Type B pancreatic cell (in vitro differentiated cells): Measurements from ENCODE around the gene ZNF821. TPM values are rescaled to one million over a fixed set of nuclear protein-coding genes. Genes with fewer than 3 reads are reported as not detected.

Experiments used
- DNase-seq: peaks from one replicate; pipeline ENCODE4 v3.0.0; 2021; ENCODE audit warnings: mixed read lengths; ENCODE audit not compliant: unreplicated experiment; ENCODE audit errors: extremely low spot score
- H3K27ac Mint-ChIP-seq: 2 replicates; pipeline ENCODE4 v1.8.0; 2021; ENCODE audit warnings: mild to moderate bottlenecking, mixed read lengths
- H3K27me3 Mint-ChIP-seq: 2 replicates; pipeline ENCODE4 v1.8.0; 2021; ENCODE audit warnings: mixed read lengths
- H3K36me3 Mint-ChIP-seq: 2 replicates; pipeline ENCODE4 v1.8.0; 2021; ENCODE audit warnings: mixed read lengths
- H3K4me1 Mint-ChIP-seq: one replicate; pipeline ENCODE4 v1.8.0; 2021; ENCODE audit warnings: mixed read lengths; ENCODE audit not compliant: unreplicated experiment
- H3K4me3 Mint-ChIP-seq: 2 replicates; pipeline ENCODE4 v1.8.0; 2021; ENCODE audit warnings: mild to moderate bottlenecking, mixed read lengths
- H3K9me3 Mint-ChIP-seq: 2 replicates; pipeline ENCODE4 v1.8.0; 2021; ENCODE audit warnings: mixed read lengths
- CTCF ChIP-seq: fragments of 200-600 bp; sonication (generic); conservative IDR thresholded peaks from 2 replicates; pipeline ENCODE4 v1.5.0; 2021; ENCODE audit warnings: antibody characterized with exemption, mild to moderate bottlenecking
- total RNA-seq: library from RNA; stranded (reverse); gene quantifications from 2 replicates; pipeline ENCODE4 v1.2.1, GENCODE V29; 2021; ENCODE audit warnings: low replicate concordance

The ZNF821 gene
- total RNA-seq, 1 donor from 2014 or later, result 18.5 TPM

GRCh38 chr16:71846431-71846830 is 37.6 kb downstream of the ZNF821 start:
- no peak for TF ChIP-seq CTCF
- Mint-ChIP-seq H3K4me1 (peaks cover 9% of the 10 kb centered on the region), H3K27ac (peak overlapping the region; percentile 92), H3K27me3 (no peaks in the 10 kb centered on the region), H3K4me3 (peak overlapping the region; percentile 93), H3K36me3 (peaks cover 17% of the 10 kb centered on the region), H3K9me3 (no peaks in the 10 kb centered on the region)
- DNase-seq, result no peak

- Mint-ChIP-seq H3K9me3 (no peaks in the 10 kb centered on the region), H3K27me3 (no peaks in the 10 kb centered on the region), H3K36me3 (peaks cover 17% of the 10 kb centered on the region), H3K4me1 (peaks cover 9% of the 10 kb centered on the region), H3K4me3 (peak within 1 kb of the TSS; percentile 93), H3K27ac (peak within 1 kb of the TSS; percentile 95)
- TF ChIP-seq CTCF, result no peak
- DNase-seq, result peak; percentile 96
Measured at GRCh38 chr16:71845639-71846430, 38.1 kb downstream of the ZNF821 start, which contains the start of gene ATXN1L. ATXN1L (plus strand) TSS chr16:71845976; CDS start chr16:71849741, 3,765 bp downstream.

GRCh38 chr16:71843572-71843971 is 40.4 kb downstream of the ZNF821 start:
- peak overlapping the region; percentile 25 for H3K4me3 Mint-ChIP-seq
- peaks cover 9% of the 10 kb centered on the region for H3K4me1 Mint-ChIP-seq
- H3K9me3 Mint-ChIP-seq, result no peaks in the 10 kb centered on the region
- no peaks in the 10 kb centered on the region for H3K27me3 Mint-ChIP-seq
- peak overlapping the region; percentile 31 for H3K27ac Mint-ChIP-seq
- no peak for DNase-seq
- TF ChIP-seq CTCF, result no peak
- peaks cover 6% of the 10 kb centered on the region for H3K36me3 Mint-ChIP-seq

- H3K27me3 Mint-ChIP-seq, result no peaks in the 10 kb centered on the region
- no peaks in the 10 kb centered on the region for H3K4me1 Mint-ChIP-seq
- no peak for TF ChIP-seq CTCF
- no peak overlapping the region for H3K27ac Mint-ChIP-seq
- no peak overlapping the region for H3K4me3 Mint-ChIP-seq
- H3K36me3 Mint-ChIP-seq, result no peaks in the 10 kb centered on the region
- DNase-seq, result no peak
- no peaks in the 10 kb centered on the region for H3K9me3 Mint-ChIP-seq
Measured at GRCh38 chr16:71840052-71840451, 43.9 kb downstream of the ZNF821 start.

GRCh38 chr16:71837150-71837549 is 46.8 kb downstream of the ZNF821 start:
- no peaks in the 10 kb centered on the region for H3K27me3 Mint-ChIP-seq
- H3K4me3 Mint-ChIP-seq, result no peak overlapping the region
- DNase-seq, result no peak
- no peaks in the 10 kb centered on the region for H3K9me3 Mint-ChIP-seq
- no peak overlapping the region for H3K27ac Mint-ChIP-seq
- TF ChIP-seq CTCF, result no peak
- no peaks in the 10 kb centered on the region for H3K4me1 Mint-ChIP-seq
- no peaks in the 10 kb centered on the region for H3K36me3 Mint-ChIP-seq
